HepG2 (cell line): Measurements from ENCODE around the gene SEC23IP. TPM values are rescaled to one million over a fixed set of nuclear protein-coding genes. Genes with fewer than 3 reads are reported as not detected.

ENCODE experiments used
- ATAC-seq: fragments of 200-7000 bp; cut with Tn5 transposase; 3 replicates; pipeline ENCODE4 v1.9.1; 2020; ENCODE audit warnings: mild to moderate bottlenecking, moderate library complexity
- BruUV-seq: library from RNA; stranded (reverse); fragments of 400-500 nt; replicated peaks from 2 replicates; lab custom pipeline; 2021; lab: Mats Ljungman, UMichigan
- CTCF ChIA-PET: fragments of 300-600 bp; formaldehyde crosslinking; extraction: SDS; loops from one replicate; lab custom pipeline; 2021; ENCODE audit warnings: low total read pairs, inconsistent platforms, low intra/inter-chr PET ratio; lab: Yijun Ruan, JAX
- POLR2A ChIA-PET: fragments of 350-600 bp; sonication (Branson Sonifier 250); formaldehyde crosslinking; loops from one replicate; lab custom pipeline; 2020; ENCODE audit warnings: antibody characterized with exemption, inconsistent platforms; lab: Yijun Ruan, JAX
- DNase-seq: peaks from one replicate; pipeline ENCODE4 v3.0.0-alpha.2; 2015; ENCODE audit warnings: low spot score
- FAIRE-seq: peaks from 3 replicates; lab custom pipeline; 2011; peaks lifted over from hg19 to GRCh38; lab: Jason Lieb, UNC
- H2AFZ ChIP-seq: one replicate; pipeline ENCODE4 v1.6.1; 2011; ENCODE audit warnings: low read length, inconsistent platforms
- H3K27ac ChIP-seq: fragments of 300-600 bp; 3 replicates; pipeline ENCODE4 v1.8.0; 2011; ENCODE audit warnings: mixed run types, mild to moderate bottlenecking, mixed read lengths, low read length, inconsistent platforms; ENCODE audit not compliant: insufficient read depth; ENCODE audit errors: extremely low read length
- H3K27me3 ChIP-seq, 2 experiments: fragments of 200-600 bp in 1 of 2; 2 replicates in 1 of 2; 3 replicates in 1 of 2; pipeline versions ENCODE4 v1.6.0 to v1.8.0; 2011; ENCODE audit warnings: low read length in 2 of 2, mild to moderate bottlenecking in 2 of 2, moderate library complexity in 2 of 2, inconsistent platforms in 1 of 2; ENCODE audit not compliant: insufficient read depth in 2 of 2, control insufficient read depth in 1 of 2
- H3K36me3 ChIP-seq, 2 experiments: fragments of 200-600 bp in 1 of 2; replicated peaks in 1 of 2; 2 replicates in 1 of 2; 3 replicates in 1 of 2; pipeline versions ENCODE4 v1.5.1 to v1.8.0; 2011; ENCODE audit warnings: low read length in 2 of 2, inconsistent platforms in 1 of 2; ENCODE audit not compliant: insufficient read depth in 2 of 2, control insufficient read depth in 1 of 2
- H3K4me1 ChIP-seq: 2 replicates; pipeline ENCODE4 v1.5.1; 2012; ENCODE audit warnings: low read length, inconsistent platforms; ENCODE audit not compliant: insufficient read depth
- H3K4me2 ChIP-seq: 2 replicates; pipeline ENCODE4 v1.6.0; 2011; ENCODE audit warnings: low read depth, low read length, inconsistent platforms
- H3K4me3 ChIP-seq, 3 experiments: fragments of 200-600 bp in 1 of 3; sonication (generic), shearing (Covaris generic) in 1 of 3; replicated peaks in 1 of 3; 2 replicates each; pipeline ENCODE4 v1.5.1; 2011 to 2016; ENCODE audit warnings: low read length in 3 of 3, inconsistent platforms in 2 of 3, low read depth in 2 of 3, mild to moderate bottlenecking in 2 of 3, control low read depth in 1 of 3, mixed read lengths in 1 of 3; ENCODE audit not compliant: insufficient read depth in 1 of 3
- H3K79me2 ChIP-seq: one replicate; pipeline ENCODE4 v1.6.1; 2011; ENCODE audit warnings: low read length, inconsistent platforms; ENCODE audit not compliant: insufficient read depth
- H3K9ac ChIP-seq: 2 replicates; pipeline ENCODE4 v1.6.0; 2011; ENCODE audit warnings: mild to moderate bottlenecking, low read depth, low read length, inconsistent platforms; ENCODE audit not compliant: insufficient read depth
- H3K9me3 ChIP-seq: 2 replicates; pipeline ENCODE4 v1.5.1; 2012; ENCODE audit warnings: mild to moderate bottlenecking, low read length
- H4K20me1 ChIP-seq: 2 replicates; pipeline ENCODE4 v1.6.0; 2011; ENCODE audit warnings: inconsistent platforms, mild to moderate bottlenecking, low read length, moderate library complexity; ENCODE audit not compliant: insufficient read depth
- ARID5B ChIP-seq: IDR thresholded peaks from 2 replicates; pipeline ENCODE4 v1.4.0; 2020; ENCODE audit warnings: mild to moderate bottlenecking, missing genetic modification reagents
- CAMTA2 ChIP-seq: sonication (generic); formaldehyde crosslinking; IDR thresholded peaks from 2 replicates; pipeline ENCODE4 v1.4.0; 2020; ENCODE audit warnings: mild to moderate bottlenecking, missing genetic modification reagents, borderline replicate concordance
- MLLT10 ChIP-seq: sonication (generic); formaldehyde crosslinking; IDR thresholded peaks from 2 replicates; pipeline ENCODE4 v1.4.0; 2020; ENCODE audit warnings: missing genetic modification reagents
- PAXIP1 ChIP-seq: sonication (generic); formaldehyde crosslinking; conservative IDR thresholded peaks from 2 replicates; pipeline ENCODE4 v1.4.0; 2020; ENCODE audit warnings: mild to moderate bottlenecking, missing genetic modification reagents, moderate library complexity
- PITX1 ChIP-seq: sonication (generic); formaldehyde crosslinking; IDR thresholded peaks from 2 replicates; pipeline ENCODE4 v1.5.1; 2020; ENCODE audit warnings: mild to moderate bottlenecking, missing genetic modification reagents
- POLR2AphosphoS5 ChIP-seq: IDR thresholded peaks from 2 replicates; pipeline ENCODE4 v1.6.1; 2012; ENCODE audit warnings: low read depth, low read length
- ZNF33B ChIP-seq: sonication (generic); formaldehyde crosslinking; IDR thresholded peaks from 2 replicates; pipeline ENCODE4 v1.5.1; 2020; ENCODE audit warnings: mild to moderate bottlenecking, missing genetic modification reagents
- ZNF34 ChIP-seq: sonication (generic); formaldehyde crosslinking; IDR thresholded peaks from 2 replicates; pipeline ENCODE4 v1.4.0; 2020; ENCODE audit warnings: mild to moderate bottlenecking, missing genetic modification reagents, borderline replicate concordance
- ZNF569 ChIP-seq: sonication (generic); formaldehyde crosslinking; IDR thresholded peaks from 2 replicates; pipeline ENCODE4 v1.5.0; 2020; ENCODE audit warnings: mild to moderate bottlenecking, missing genetic modification reagents, moderate library complexity, borderline replicate concordance
- ZNF768 ChIP-seq: sonication (generic); formaldehyde crosslinking; IDR thresholded peaks from 2 replicates; pipeline ENCODE4 v1.4.0; 2020; ENCODE audit warnings: missing genetic modification reagents
- ZXDC ChIP-seq: sonication (generic); formaldehyde crosslinking; IDR thresholded peaks from 2 replicates; pipeline ENCODE4 v1.5.0; 2020; ENCODE audit warnings: mild to moderate bottlenecking, missing genetic modification reagents
- WGBS: methylation state at CpG from one replicate; pipeline ENCODE4 v1.1.6; 2017; ENCODE audit warnings: low lambda C conversion rate; 5-methylcytosine and 5-hydroxymethylcytosine counted together
- in situ Hi-C: cut with HindIII; loops from 2 replicates; pipeline ENCODE4 v1.10.0; 2017; ENCODE audit warnings: low pct_unique_long_range_greater_than_20kb; ENCODE audit not compliant: extremely low pct_ligation_motif_present
- intact Hi-C: fragments of 100-400 bp; cut with micrococcal nuclease; formaldehyde crosslinking; loops from one replicate; pipeline ENCODE4 v1.10.0; 2022; ENCODE audit not compliant: unreplicated experiment
- polyA plus RNA-seq, 8 experiments: library from polyadenylated mRNA; depleted of rRNA in 3 of 8; stranded (reverse) in 7 of 8; unstranded in 1 of 8; fragments of >200 nt; fragmentation: Illumina TruSeq in 4 of 8; extraction: Trizol in 4 of 8; gene quantifications; 2 replicates each; pipeline versions ENCODE4 v1.2.1 to v1.2.3, GENCODE V29; 2011 to 2016; ENCODE audit warnings: low read depth in 4 of 8, missing spikeins in 1 of 8, mixed read lengths in 1 of 8; ENCODE audit not compliant: insufficient read depth in 1 of 8
- total RNA-seq, 5 experiments: library from RNA; depleted of rRNA; stranded (reverse); fragments of >200 nt; fragmentation: Illumina TruSeq; extraction: Trizol; gene quantifications; 2 replicates each; pipeline ENCODE4 v1.2.3, GENCODE V29; 2016; ENCODE audit warnings: low read depth in 1 of 5
- TF ChIP-seq, protein P1 (sequence below): sonication (generic); formaldehyde crosslinking; IDR thresholded peaks from 2 replicates; pipeline ENCODE4 v1.5.0; 2020; ENCODE audit warnings: missing genetic modification reagents
- TF ChIP-seq, protein P2 (sequence below): sonication (generic); formaldehyde crosslinking; IDR thresholded peaks from 2 replicates; pipeline ENCODE4 v1.8.1; 2022; ENCODE audit warnings: mild to moderate bottlenecking, missing genetic modification reagents

The SEC23IP gene
- total and polyA plus RNA-seq, 2 of the 13 experiments (the other 11 are each of a cell fraction or from before 2014, with no cell fraction given), result 32.3 to 57.7 TPM

- Histone ChIP-seq H2AFZ (no peak overlapping the region), H3K27ac (no peak overlapping the region), H3K4me2 (no peak overlapping the region), H4K20me1 (no peaks in the 10 kb centered on the region), H3K79me2 (no peaks in the 10 kb centered on the region), H3K27me3 (peaks cover 0 to 16% of the 10 kb centered on the region in 2 experiments; a peak in 2 of 5 replicates), H3K9me3 (no peaks in the 10 kb centered on the region), H3K9ac (no peak overlapping the region), H3K36me3 (no peaks in the 10 kb centered on the region), H3K4me3 (no peak overlapping the region), H3K4me1 (no peaks in the 10 kb centered on the region)
- FAIRE-seq (no peak), ATAC-seq (no peak), DNase-seq (no peak)
- in situ Hi-C loops (no loop called here), intact Hi-C loops (no loop called here)
- BruUV-seq, result no TSS peak
- 8% methylated on average over 1 of the region's 1 CpG for WGBS
- POLR2A ChIA-PET, result no interaction called here
- CTCF ChIA-PET, result no interaction called here
- TF ChIP-seq ZNF34 (no peak), ZNF33B (CRISPR knock-in tag) (no peak), CAMTA2 (CRISPR knock-in tag) (no peak), PITX1 (CRISPR knock-in tag) (no peak), MLLT10 (CRISPR knock-in tag) (no peak), ZNF569 (no peak), ZXDC (CRISPR knock-in tag) (no peak), POLR2AphosphoS5 (no peak), ZNF768 (CRISPR knock-in tag) (no peak), PAXIP1 (CRISPR knock-in tag) (no peak), ARID5B (CRISPR knock-in tag) (no peak)
- TF ChIP-seq, protein P1, sequence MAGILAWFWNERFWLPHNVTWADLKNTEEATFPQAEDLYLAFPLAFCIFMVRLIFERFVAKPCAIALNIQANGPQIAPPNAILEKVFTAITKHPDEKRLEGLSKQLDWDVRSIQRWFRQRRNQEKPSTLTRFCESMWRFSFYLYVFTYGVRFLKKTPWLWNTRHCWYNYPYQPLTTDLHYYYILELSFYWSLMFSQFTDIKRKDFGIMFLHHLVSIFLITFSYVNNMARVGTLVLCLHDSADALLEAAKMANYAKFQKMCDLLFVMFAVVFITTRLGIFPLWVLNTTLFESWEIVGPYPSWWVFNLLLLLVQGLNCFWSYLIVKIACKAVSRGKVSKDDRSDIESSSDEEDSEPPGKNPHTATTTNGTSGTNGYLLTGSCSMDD (CRISPR knock-in tag), result no peak
- TF ChIP-seq, protein P2, sequence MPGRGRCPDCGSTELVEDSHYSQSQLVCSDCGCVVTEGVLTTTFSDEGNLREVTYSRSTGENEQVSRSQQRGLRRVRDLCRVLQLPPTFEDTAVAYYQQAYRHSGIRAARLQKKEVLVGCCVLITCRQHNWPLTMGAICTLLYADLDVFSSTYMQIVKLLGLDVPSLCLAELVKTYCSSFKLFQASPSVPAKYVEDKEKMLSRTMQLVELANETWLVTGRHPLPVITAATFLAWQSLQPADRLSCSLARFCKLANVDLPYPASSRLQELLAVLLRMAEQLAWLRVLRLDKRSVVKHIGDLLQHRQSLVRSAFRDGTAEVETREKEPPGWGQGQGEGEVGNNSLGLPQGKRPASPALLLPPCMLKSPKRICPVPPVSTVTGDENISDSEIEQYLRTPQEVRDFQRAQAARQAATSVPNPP (CRISPR knock-in tag), result no peak
Observed at GRCh38 chr10:119981826-119982225, 89.3 kb downstream of the SEC23IP start.
